ENCODE measurements around the gene MTA2.

Gene MTA2

GRCh38 chr11:62601122-62601371 is 618 bp downstream of the MTA2 start:
- TF ChIP-seq, protein P1, sequence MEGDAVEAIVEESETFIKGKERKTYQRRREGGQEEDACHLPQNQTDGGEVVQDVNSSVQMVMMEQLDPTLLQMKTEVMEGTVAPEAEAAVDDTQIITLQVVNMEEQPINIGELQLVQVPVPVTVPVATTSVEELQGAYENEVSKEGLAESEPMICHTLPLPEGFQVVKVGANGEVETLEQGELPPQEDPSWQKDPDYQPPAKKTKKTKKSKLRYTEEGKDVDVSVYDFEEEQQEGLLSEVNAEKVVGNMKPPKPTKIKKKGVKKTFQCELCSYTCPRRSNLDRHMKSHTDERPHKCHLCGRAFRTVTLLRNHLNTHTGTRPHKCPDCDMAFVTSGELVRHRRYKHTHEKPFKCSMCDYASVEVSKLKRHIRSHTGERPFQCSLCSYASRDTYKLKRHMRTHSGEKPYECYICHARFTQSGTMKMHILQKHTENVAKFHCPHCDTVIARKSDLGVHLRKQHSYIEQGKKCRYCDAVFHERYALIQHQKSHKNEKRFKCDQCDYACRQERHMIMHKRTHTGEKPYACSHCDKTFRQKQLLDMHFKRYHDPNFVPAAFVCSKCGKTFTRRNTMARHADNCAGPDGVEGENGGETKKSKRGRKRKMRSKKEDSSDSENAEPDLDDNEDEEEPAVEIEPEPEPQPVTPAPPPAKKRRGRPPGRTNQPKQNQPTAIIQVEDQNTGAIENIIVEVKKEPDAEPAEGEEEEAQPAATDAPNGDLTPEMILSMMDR (IDR thresholded peaks at IDR 0.05), result no peak
- peak; percentile 49 to 82 for DNase-seq

GRCh38 chr11:62600367-62601121 is 1.1 kb downstream of the MTA2 start:
- H3K27ac ChIP-seq, result peak overlapping the region; percentile 98 to 99
- peaks cover 31 to 52% (median 39%) of the 10 kb centered on the region in 3 donors for H3K36me3 ChIP-seq
- no peaks in the 10 kb centered on the region for H3K27me3 ChIP-seq
- TF ChIP-seq, protein P1 (IDR thresholded peaks at IDR 0.05), result no peak
- intact Hi-C loops (cut with DNase I; ENCODE audit: low total_unique reads), result no loop called here
- H3K4me1 ChIP-seq, result peaks cover 7 to 43% (median 31%) of the 10 kb centered on the region in 4 donors
- no peaks in the 10 kb centered on the region for H3K9me3 ChIP-seq
- H3K4me3 ChIP-seq, result peak overlapping the region; percentile 96 to 99
- DNase-seq, result no peak

More at GRCh38 chr11:62601122-62601371, 618 bp downstream of the MTA2 start:
- H3K36me3 ChIP-seq, result peaks cover 31 to 52% (median 39%) of the 10 kb centered on the region in 3 donors
- intact Hi-C loops (cut with DNase I; ENCODE audit: low total_unique reads), result no loop called here
- H3K4me1 ChIP-seq, result peaks cover 7 to 43% (median 31%) of the 10 kb centered on the region in 4 donors
- H3K27me3 ChIP-seq, result no peaks in the 10 kb centered on the region
- peak overlapping the region; percentile 96 to 99 for H3K4me3 ChIP-seq
- H3K9me3 ChIP-seq, result no peaks in the 10 kb centered on the region
- H3K27ac ChIP-seq, result peak overlapping the region; percentile 98 to 99

DNA sequence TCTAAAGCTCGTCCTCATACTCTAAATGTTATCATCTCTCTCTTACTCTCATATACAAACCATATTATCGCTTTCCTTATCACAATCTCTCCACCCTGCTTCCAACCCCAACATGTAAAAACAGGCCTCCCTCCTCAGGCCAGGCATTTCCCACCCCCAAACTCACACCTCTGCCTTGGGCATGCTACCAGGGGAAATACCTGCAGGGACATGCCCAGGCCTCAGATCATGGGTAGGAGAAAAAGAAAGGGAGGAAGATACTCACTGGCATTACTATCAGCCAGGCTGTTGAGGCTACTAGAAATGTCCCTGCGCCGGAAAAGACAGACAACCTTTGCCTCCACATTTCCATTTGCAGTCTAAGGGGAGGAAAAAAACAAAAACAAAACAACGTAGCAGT is 1.8 kb downstream of the MTA2 start:
- TF ChIP-seq, protein P1 (IDR thresholded peaks at IDR 0.05), result no peak
- peaks cover 34 to 52% (median 39%) of the 10 kb centered on the region in 3 donors for H3K36me3 ChIP-seq
- no peaks in the 10 kb centered on the region for H3K9me3 ChIP-seq
- no peak for DNase-seq
- H3K27ac ChIP-seq, result peak overlapping the region; percentile 98 to 99
- H3K4me3 ChIP-seq, result peak overlapping the region; percentile 96 to 99
- intact Hi-C loops (cut with DNase I; ENCODE audit: low total_unique reads), result loop anchor here (10.0 kb wide), 1 partner anchor 55 kb away; the partner anchor contains the start of gene AHNAK
- H3K4me1 ChIP-seq, result peaks cover 7 to 43% (median 31%) of the 10 kb centered on the region in 4 donors
- no peaks in the 10 kb centered on the region for H3K27me3 ChIP-seq

GRCh38 chr11:62599069-62599696 is 2.5 kb downstream of the MTA2 start:
- peak overlapping the region; percentile 96 to 99 for H3K4me3 ChIP-seq
- intact Hi-C loops (cut with DNase I; ENCODE audit: low total_unique reads), result loop anchor here (10.0 kb wide), 1 partner anchor 54 kb away; the partner anchor contains the start of gene AHNAK

GRCh38 chr11:62595124-62595523 is 6.5 kb downstream of the MTA2 start:
- TF ChIP-seq, protein P1 (IDR thresholded peaks at IDR 0.05), result no peak
- no peak for DNase-seq
- H3K9me3 ChIP-seq, result no peaks in the 10 kb centered on the region
- intact Hi-C loops (cut with DNase I; ENCODE audit: low total_unique reads), result loop anchor here (10.0 kb wide), 1 partner anchor 50 kb away; the partner anchor contains the start of gene AHNAK
- peaks cover 7 to 44% (median 34%) of the 10 kb centered on the region in 4 donors for H3K4me1 ChIP-seq
- no peaks in the 10 kb centered on the region for H3K27me3 ChIP-seq
- H3K36me3 ChIP-seq, result peaks cover 48 to 54% (median 50%) of the 10 kb centered on the region in 3 donors
- H3K4me3 ChIP-seq, result no peak overlapping the region
- no peak overlapping the region for H3K27ac ChIP-seq

More at GRCh38 chr11:62599069-62599696, 2.5 kb downstream of the MTA2 start:
- H3K9me3 ChIP-seq, result no peaks in the 10 kb centered on the region
- H3K36me3 ChIP-seq, result peaks cover 42 to 52% (median 44%) of the 10 kb centered on the region in 3 donors
- H3K27me3 ChIP-seq, result no peaks in the 10 kb centered on the region
- TF ChIP-seq, protein P1 (IDR thresholded peaks at IDR 0.05), result no peak
- H3K4me1 ChIP-seq, result peaks cover 7 to 43% (median 31%) of the 10 kb centered on the region in 4 donors
- peak overlapping the region; percentile 98 to 99 for H3K27ac ChIP-seq
- DNase-seq, result peak; percentile 97 to 98
